Stimulated activated naive CD8-positive, alpha-beta T cell treated with anti-CD3 and anti-CD28 coated beads, Interleukin-15, Interleukin-2, amounts not matched to agents 100 ng/mL and 50 ng/mL, for 24 hours (primary cell): ENCODE measurements around the gene UBR1.

Experiments
- H3K27ac Mint-ChIP-seq: one replicate; pipeline ENCODE4 v1.8.0; 2021; ENCODE audit warnings: mild to moderate bottlenecking, mixed read lengths
- H3K27me3 Mint-ChIP-seq: one replicate; pipeline ENCODE4 v1.8.0; 2021; ENCODE audit warnings: mixed read lengths
- H3K36me3 Mint-ChIP-seq: one replicate; pipeline ENCODE4 v1.8.0; 2021; ENCODE audit warnings: low read depth, mixed read lengths
- H3K4me1 Mint-ChIP-seq: one replicate; pipeline ENCODE4 v1.8.0; 2021; ENCODE audit warnings: low read depth, mixed read lengths
- H3K4me3 Mint-ChIP-seq: one replicate; pipeline ENCODE4 v1.8.0; 2021; ENCODE audit warnings: mild to moderate bottlenecking, mixed read lengths
- H3K9me3 Mint-ChIP-seq: one replicate; pipeline ENCODE4 v1.8.0; 2021; ENCODE audit warnings: mixed read lengths

The UBR1 gene

GRCh38 chr15:42933886-42934667 is 171.8 kb downstream of the UBR1 start:
- no peak overlapping the region for H3K4me3 Mint-ChIP-seq
- no peaks in the 10 kb centered on the region for H3K27me3 Mint-ChIP-seq
- no peak overlapping the region for H3K27ac Mint-ChIP-seq
- H3K4me1 Mint-ChIP-seq, result no peaks in the 10 kb centered on the region
- H3K9me3 Mint-ChIP-seq, result no peaks in the 10 kb centered on the region
- no peaks in the 10 kb centered on the region for H3K36me3 Mint-ChIP-seq

GRCh38 chr15:42932833-42933515 is 172.9 kb downstream of the UBR1 start:
- Mint-ChIP-seq H3K36me3 (no peaks in the 10 kb centered on the region), H3K9me3 (no peaks in the 10 kb centered on the region), H3K27me3 (no peaks in the 10 kb centered on the region), H3K4me1 (no peaks in the 10 kb centered on the region), H3K4me3 (no peak overlapping the region), H3K27ac (no peak overlapping the region)

DNA sequence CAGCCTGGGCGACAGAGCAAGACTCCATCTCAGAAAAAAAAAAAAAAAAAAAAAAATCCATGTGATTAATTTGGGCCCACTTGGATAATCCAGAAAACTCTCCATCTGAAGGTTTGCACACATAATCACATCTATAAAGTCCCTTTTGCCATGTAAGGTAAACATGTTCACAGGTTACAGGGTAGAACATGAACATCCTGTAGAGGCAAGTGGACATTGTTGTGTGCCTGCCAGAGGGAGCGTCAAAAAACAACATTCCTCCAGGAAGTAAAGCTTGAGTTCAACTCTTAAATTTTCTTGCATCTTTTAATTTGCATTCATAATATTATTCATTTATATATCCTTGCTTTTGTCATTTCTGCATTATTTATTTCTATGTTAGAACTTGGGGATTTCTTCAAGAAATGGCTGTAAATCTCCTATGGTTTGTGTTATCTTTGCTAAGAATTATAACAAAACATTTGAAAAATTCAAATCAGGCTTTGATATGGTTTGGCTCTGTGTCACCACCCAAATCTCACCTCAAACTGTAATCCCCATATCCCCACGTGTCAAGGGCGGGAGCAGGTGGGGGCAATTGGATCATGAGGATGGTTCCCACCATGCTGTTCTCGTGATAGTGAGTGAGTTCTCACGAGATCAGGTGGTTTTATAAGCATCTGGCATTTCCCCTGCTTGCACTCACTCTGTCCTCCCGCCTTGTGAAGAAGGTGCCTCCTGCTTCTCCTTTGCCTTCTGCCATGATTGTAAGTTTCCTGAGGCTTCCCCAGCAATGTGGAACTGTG is 173.9 kb downstream of the UBR1 start:
- Mint-ChIP-seq H3K4me3 (no peak overlapping the region), H3K9me3 (no peaks in the 10 kb centered on the region), H3K27ac (no peak overlapping the region), H3K4me1 (no peaks in the 10 kb centered on the region), H3K27me3 (no peaks in the 10 kb centered on the region), H3K36me3 (no peaks in the 10 kb centered on the region)

DNA sequence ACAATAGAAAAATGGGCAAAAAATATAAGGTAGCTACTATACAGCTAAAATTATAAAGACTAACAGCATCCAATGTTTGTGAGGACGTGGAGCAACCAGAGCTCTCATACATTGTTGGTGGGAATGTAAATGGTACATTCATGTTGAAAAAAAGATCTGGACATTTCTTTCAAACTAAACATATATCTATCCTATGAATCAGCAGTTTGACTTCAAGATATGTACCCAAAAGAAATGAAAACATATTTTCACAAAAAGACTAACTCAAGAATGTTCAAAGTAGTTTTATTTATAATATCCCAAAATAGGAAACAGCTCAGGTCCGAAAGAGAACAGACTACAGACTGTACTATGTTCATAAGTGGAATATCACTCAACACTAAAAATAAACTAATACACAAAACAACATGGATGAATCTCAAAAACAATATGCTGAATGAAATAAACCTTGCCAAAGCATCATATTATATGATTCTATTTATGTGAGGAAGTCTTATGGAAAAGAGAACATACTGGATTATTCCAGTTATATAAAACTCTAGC is 176.5 kb downstream of the UBR1 start:
- no peaks in the 10 kb centered on the region for H3K9me3 Mint-ChIP-seq
- no peaks in the 10 kb centered on the region for H3K27me3 Mint-ChIP-seq
- H3K4me3 Mint-ChIP-seq, result no peak overlapping the region
- H3K27ac Mint-ChIP-seq, result no peak overlapping the region
- H3K4me1 Mint-ChIP-seq, result no peaks in the 10 kb centered on the region
- H3K36me3 Mint-ChIP-seq, result no peaks in the 10 kb centered on the region

DNA sequence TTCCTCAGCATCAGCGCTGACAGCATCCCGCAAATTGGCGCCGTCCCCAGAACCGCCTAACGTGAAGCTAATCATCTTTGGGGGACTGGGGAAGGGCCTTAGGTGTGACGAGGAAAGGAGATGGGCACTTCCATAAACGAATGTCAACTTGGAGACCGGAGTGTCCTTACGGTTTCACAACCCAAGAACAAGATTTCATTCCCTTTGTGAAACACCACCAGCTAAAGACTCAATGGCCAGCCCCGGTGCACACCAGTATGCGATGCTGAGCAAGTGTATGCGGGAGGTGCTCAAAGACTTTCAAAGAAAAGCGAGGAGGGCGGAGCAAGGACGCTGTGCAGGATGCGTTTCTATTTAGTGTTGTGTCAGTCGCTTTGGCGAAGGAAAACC is 184.5 kb downstream of the UBR1 start:
- Mint-ChIP-seq H3K4me3 (peak overlapping the region; percentile 95), H3K27ac (peak overlapping the region; percentile 93), H3K36me3 (no peaks in the 10 kb centered on the region), H3K9me3 (no peaks in the 10 kb centered on the region), H3K27me3 (no peaks in the 10 kb centered on the region), H3K4me1 (peaks cover 35% of the 10 kb centered on the region)

- Mint-ChIP-seq H3K4me3 (peak within 1 kb of the TSS; percentile 95), H3K4me1 (peaks cover 41% of the 10 kb centered on the region), H3K9me3 (no peaks in the 10 kb centered on the region), H3K27me3 (no peaks in the 10 kb centered on the region), H3K27ac (peak within 1 kb of the TSS; percentile 93), H3K36me3 (no peaks in the 10 kb centered on the region)
Observed at GRCh38 chr15:42920519-42921341, 185.1 kb downstream of the UBR1 start, which contains the start of gene TTBK2. TSS of gene TTBK2 (minus strand) at chr15:42920778. CDS start at chr15:42878617, 42,161 bp downstream.

- Mint-ChIP-seq H3K27me3 (no peaks in the 10 kb centered on the region), H3K9me3 (no peaks in the 10 kb centered on the region), H3K27ac (peak overlapping the region; percentile 73), H3K4me3 (peak overlapping the region; percentile 95), H3K4me1 (peaks cover 48% of the 10 kb centered on the region), H3K36me3 (no peaks in the 10 kb centered on the region)
Observed at GRCh38 chr15:42919799-42920518, 185.9 kb downstream of the UBR1 start.

DNA sequence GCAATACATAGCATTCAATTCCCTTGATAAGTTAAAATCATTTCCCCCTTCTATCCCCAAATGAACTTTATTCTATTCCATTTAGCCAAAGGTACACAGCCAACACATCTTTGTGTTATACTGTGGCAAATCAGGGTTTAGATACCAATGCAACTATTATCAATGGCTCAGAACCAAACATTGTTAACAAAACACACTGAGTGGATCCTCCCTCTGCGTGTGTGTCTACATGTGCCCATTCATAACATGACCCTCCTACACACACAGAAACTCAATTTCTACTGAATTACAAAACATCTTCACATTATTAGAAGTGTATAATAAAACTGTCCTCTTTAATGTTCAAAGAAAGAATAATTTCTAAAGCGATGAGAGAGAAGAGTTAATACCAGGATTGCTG is 186.5 kb downstream of the UBR1 start:
- Mint-ChIP-seq H3K4me1 (peaks cover 52% of the 10 kb centered on the region), H3K27me3 (no peaks in the 10 kb centered on the region), H3K36me3 (no peaks in the 10 kb centered on the region), H3K9me3 (no peaks in the 10 kb centered on the region), H3K4me3 (peak overlapping the region; percentile 95), H3K27ac (no peak overlapping the region)

DNA sequence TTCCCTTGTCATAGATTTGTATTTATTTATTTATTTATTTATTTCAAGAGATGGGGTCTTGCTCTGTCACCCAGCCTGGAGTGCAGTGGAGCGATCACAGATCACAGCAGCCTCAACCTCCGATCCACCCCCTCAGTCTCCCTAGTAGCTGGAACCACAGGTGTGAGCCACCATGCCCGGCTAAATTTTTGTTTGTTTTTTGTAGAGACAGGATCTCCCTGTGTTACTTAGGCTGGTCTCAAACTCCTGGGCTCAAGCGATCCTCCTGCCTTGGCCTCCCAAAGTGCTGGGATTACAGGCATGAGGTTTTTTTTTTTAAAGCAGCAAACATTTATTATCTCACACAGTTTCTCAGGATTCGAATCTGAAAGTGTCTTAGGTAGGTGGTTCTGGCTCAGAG is 187.8 kb downstream of the UBR1 start:
- Mint-ChIP-seq H3K36me3 (no peaks in the 10 kb centered on the region), H3K4me3 (no peak overlapping the region), H3K27ac (no peak overlapping the region), H3K27me3 (no peaks in the 10 kb centered on the region), H3K9me3 (no peaks in the 10 kb centered on the region), H3K4me1 (peaks cover 54% of the 10 kb centered on the region)

GRCh38 chr15:42915654-42916315 is 190.1 kb downstream of the UBR1 start:
- H3K4me3 Mint-ChIP-seq, result no peak overlapping the region
- no peaks in the 10 kb centered on the region for H3K9me3 Mint-ChIP-seq
- no peaks in the 10 kb centered on the region for H3K27me3 Mint-ChIP-seq
- H3K4me1 Mint-ChIP-seq, result peaks cover 48% of the 10 kb centered on the region
- H3K36me3 Mint-ChIP-seq, result no peaks in the 10 kb centered on the region
- no peak overlapping the region for H3K27ac Mint-ChIP-seq

- peak overlapping the region; percentile 4 for H3K27ac Mint-ChIP-seq
- no peak overlapping the region for H3K4me3 Mint-ChIP-seq
- H3K27me3 Mint-ChIP-seq, result no peaks in the 10 kb centered on the region
- H3K4me1 Mint-ChIP-seq, result peaks cover 47% of the 10 kb centered on the region
- H3K9me3 Mint-ChIP-seq, result no peaks in the 10 kb centered on the region
- no peaks in the 10 kb centered on the region for H3K36me3 Mint-ChIP-seq
Observed at GRCh38 chr15:42914728-42915497, 190.9 kb downstream of the UBR1 start.

DNA sequence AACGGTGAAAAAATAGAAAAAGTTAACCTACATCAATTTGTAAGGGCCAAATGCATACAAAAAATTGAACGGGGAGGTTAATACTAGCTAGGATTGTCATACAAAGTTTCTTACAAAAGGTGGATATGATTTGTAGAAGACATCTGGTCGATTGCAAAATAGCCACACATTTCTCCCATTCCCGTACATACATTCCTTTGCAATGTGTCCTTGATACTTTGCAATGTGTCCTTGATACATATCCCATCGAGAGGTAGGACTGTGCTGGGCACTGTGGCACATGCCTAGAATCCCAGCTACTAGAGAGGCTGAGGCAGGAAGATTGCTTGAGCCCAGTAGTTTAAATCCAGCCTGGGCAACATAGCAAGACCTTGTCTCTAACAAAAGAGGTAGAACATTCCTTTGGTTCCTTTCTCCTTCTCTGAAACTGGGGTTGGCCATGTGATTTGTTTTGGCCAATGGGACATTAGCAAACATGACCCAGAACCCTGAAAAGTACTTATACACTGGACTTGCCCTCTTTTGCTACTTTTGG is 194.7 kb downstream of the UBR1 start:
- Mint-ChIP-seq H3K4me3 (no peak overlapping the region), H3K27me3 (no peaks in the 10 kb centered on the region), H3K9me3 (no peaks in the 10 kb centered on the region), H3K4me1 (peaks cover 22% of the 10 kb centered on the region), H3K27ac (no peak overlapping the region), H3K36me3 (peaks cover 3% of the 10 kb centered on the region)
